NT2/D1 (cell line): ENCODE measurements around the gene GLB1L3.

Source experiments
- DNase-seq: peaks from one replicate; pipeline ENCODE4 v3.0.0-alpha.2; 2011; ENCODE audit warnings: low read depth, low spot score
- H3K27me3 ChIP-seq: 2 replicates; pipeline ENCODE4 v1.6.0; 2011; ENCODE audit warnings: mild to moderate bottlenecking; ENCODE audit not compliant: insufficient read length, insufficient read depth
- H3K36me3 ChIP-seq: 2 replicates; pipeline ENCODE4 v1.6.1; 2011; ENCODE audit warnings: mild to moderate bottlenecking, low read length, mixed read lengths; ENCODE audit not compliant: insufficient read depth, insufficient read length
- H3K4me1 ChIP-seq: 2 replicates; pipeline ENCODE4 v1.5.1; 2011; ENCODE audit not compliant: insufficient read depth, insufficient read length
- H3K4me3 ChIP-seq: 2 replicates; pipeline ENCODE4 v1.5.1; 2011; ENCODE audit warnings: low read depth; ENCODE audit not compliant: insufficient read length
- H3K9ac ChIP-seq: 2 replicates; pipeline ENCODE4 v1.6.0; 2011; ENCODE audit warnings: low read depth; ENCODE audit not compliant: insufficient read length
- H3K9me3 ChIP-seq: 2 replicates; pipeline ENCODE4 v1.5.1; 2011; ENCODE audit warnings: mild to moderate bottlenecking, low read length; ENCODE audit not compliant: insufficient read depth
- SUZ12 ChIP-seq: IDR thresholded peaks from 2 replicates; pipeline ENCODE4 v1.6.1; 2011; ENCODE audit not compliant: insufficient read length, insufficient read depth; ENCODE audit errors: extremely low read depth
- YY1 ChIP-seq: IDR thresholded peaks from 2 replicates; pipeline ENCODE4 v1.6.1; 2011; ENCODE audit not compliant: insufficient read length, insufficient read depth
- ZNF274 ChIP-seq: IDR thresholded peaks from 2 replicates; pipeline ENCODE4 v1.6.1; 2011; ENCODE audit warnings: mild to moderate bottlenecking, low read depth, low read length

Gene GLB1L3

GRCh38 chr11:134235399-134235798, 40.8 kb upstream of the GLB1L3 start:
- TF ChIP-seq ZNF274 = no peak
- TF ChIP-seq YY1 = no peak
- no peak for TF ChIP-seq SUZ12
- Histone ChIP-seq H3K36me3 (peaks cover 18% of the 10 kb centered on the region), H3K9me3 (no peaks in the 10 kb centered on the region), H3K4me1 (peaks cover 1% of the 10 kb centered on the region), H3K9ac (no peak overlapping the region), H3K27me3 (no peaks in the 10 kb centered on the region), H3K4me3 (no peak overlapping the region)
- DNase-seq = no peak

- Histone ChIP-seq H3K9ac (no peak overlapping the region), H3K27me3 (no peaks in the 10 kb centered on the region), H3K4me3 (no peak overlapping the region), H3K4me1 (peaks cover 1% of the 10 kb centered on the region), H3K9me3 (no peaks in the 10 kb centered on the region), H3K36me3 (peaks cover 24% of the 10 kb centered on the region)
- DNase-seq = no peak
- TF ChIP-seq SUZ12 (no peak), YY1 (no peak), ZNF274 (no peak)
Observed at GRCh38 chr11:134236834-134237556, 39.2 kb upstream of the GLB1L3 start.

GRCh38 chr11:134237557-134237922, 38.6 kb upstream of the GLB1L3 start:
- H3K4me1 ChIP-seq = no peaks in the 10 kb centered on the region
- TF ChIP-seq ZNF274 (no peak), YY1 (no peak), SUZ12 (no peak)
- H3K9me3 ChIP-seq = no peaks in the 10 kb centered on the region
- no peak overlapping the region for H3K9ac ChIP-seq
- H3K4me3 ChIP-seq = no peak overlapping the region
- H3K27me3 ChIP-seq = no peaks in the 10 kb centered on the region
- H3K36me3 ChIP-seq = peaks cover 24% of the 10 kb centered on the region
- DNase-seq = no peak

- Histone ChIP-seq H3K36me3 (peaks cover 37% of the 10 kb centered on the region), H3K4me3 (no peak overlapping the region), H3K27me3 (no peaks in the 10 kb centered on the region), H3K4me1 (no peaks in the 10 kb centered on the region), H3K9me3 (no peaks in the 10 kb centered on the region), H3K9ac (no peak overlapping the region)
- TF ChIP-seq ZNF274 = no peak
- DNase-seq = no peak
Observed at GRCh38 chr11:134238956-134239355, 37.2 kb upstream of the GLB1L3 start.

- H3K36me3 ChIP-seq = peaks cover 50% of the 10 kb centered on the region
- H3K9me3 ChIP-seq = no peaks in the 10 kb centered on the region
- no peak overlapping the region for H3K4me3 ChIP-seq
- H3K27me3 ChIP-seq = no peaks in the 10 kb centered on the region
- no peak for DNase-seq
- TF ChIP-seq YY1 (no peak), ZNF274 (no peak), SUZ12 (no peak)
- no peak overlapping the region for H3K9ac ChIP-seq
- H3K4me1 ChIP-seq = no peaks in the 10 kb centered on the region
Observed at GRCh38 chr11:134240592-134240991, 35.6 kb upstream of the GLB1L3 start.

- H3K9me3 ChIP-seq = no peaks in the 10 kb centered on the region
- H3K9ac ChIP-seq = no peak overlapping the region
- no peaks in the 10 kb centered on the region for H3K4me1 ChIP-seq
- no peak for TF ChIP-seq ZNF274
- TF ChIP-seq YY1 = no peak
- TF ChIP-seq SUZ12 = no peak
- no peaks in the 10 kb centered on the region for H3K27me3 ChIP-seq
- peaks cover 64% of the 10 kb centered on the region for H3K36me3 ChIP-seq
- no peak for DNase-seq
- no peak overlapping the region for H3K4me3 ChIP-seq
Observed at GRCh38 chr11:134242376-134242775, 33.8 kb upstream of the GLB1L3 start.

- TF ChIP-seq ZNF274 (no peak), SUZ12 (no peak), YY1 (no peak)
- DNase-seq = no peak
- Histone ChIP-seq H3K36me3 (peaks cover 78% of the 10 kb centered on the region), H3K27me3 (no peaks in the 10 kb centered on the region), H3K4me3 (no peak overlapping the region), H3K4me1 (no peaks in the 10 kb centered on the region), H3K9me3 (no peaks in the 10 kb centered on the region), H3K9ac (no peak overlapping the region)
Observed at GRCh38 chr11:134243913-134244312, 32.3 kb upstream of the GLB1L3 start.

- Histone ChIP-seq H3K9ac (no peak overlapping the region), H3K9me3 (no peaks in the 10 kb centered on the region), H3K4me3 (no peak overlapping the region), H3K36me3 (peaks cover 78% of the 10 kb centered on the region), H3K4me1 (no peaks in the 10 kb centered on the region), H3K27me3 (no peaks in the 10 kb centered on the region)
- TF ChIP-seq ZNF274 (no peak), YY1 (no peak), SUZ12 (no peak)
- no peak for DNase-seq
Observed at GRCh38 chr11:134244593-134244992, 31.6 kb upstream of the GLB1L3 start.
